Measurements from ENCODE around the gene ZDHHC17.

ZDHHC17 gene

DNA sequence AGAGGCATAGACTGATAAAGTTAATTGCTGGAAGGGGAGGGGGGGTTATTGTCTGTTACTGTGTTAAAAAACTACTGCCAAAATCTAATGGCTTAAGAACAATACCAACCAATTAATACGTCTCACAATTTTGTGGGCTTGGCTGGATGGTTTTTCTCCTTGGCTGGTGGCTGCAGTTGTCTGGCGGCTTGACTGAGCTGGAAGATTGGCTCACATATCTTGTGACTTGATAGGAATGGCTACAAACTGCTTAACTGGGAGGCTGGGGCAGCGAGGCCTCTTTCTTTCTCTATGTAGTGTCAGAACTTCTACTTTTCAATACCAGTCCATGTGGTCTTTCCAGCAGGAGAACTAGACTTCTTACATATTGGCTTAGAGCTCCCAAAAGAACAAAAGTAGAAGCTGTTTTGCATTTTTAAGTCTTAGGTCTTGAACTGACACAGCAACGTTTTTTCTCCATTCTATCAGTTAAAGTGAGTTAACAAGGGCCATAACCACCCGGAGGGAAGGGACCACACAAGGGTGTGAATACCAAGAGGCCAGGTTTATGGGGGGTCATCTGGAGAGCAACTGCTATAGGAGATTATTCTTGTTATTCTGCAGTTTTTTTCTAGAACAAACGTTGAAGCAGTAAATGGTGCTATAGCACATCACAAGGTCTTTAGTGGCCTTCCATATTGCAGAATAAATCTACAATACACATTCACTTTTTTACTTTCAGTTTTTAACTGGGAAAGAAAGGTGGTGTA, 46.9 kb downstream of the ZDHHC17 start:
- Histone ChIP-seq H4K20me1 (ENCODE audit: insufficient read depth, low read length, poor library complexity, severe bottlenecking) (no peaks in the 10 kb centered on the region), H3K9me3 (ENCODE audit: insufficient read depth, low read depth, low read length) (no peaks in the 10 kb centered on the region), H3K9ac (ENCODE audit: low read depth, low read length, poor library complexity, severe bottlenecking) (no peak overlapping the region), H2AFZ (ENCODE audit: low read length) (no peak overlapping the region), H3F3A (ENCODE audit: low read depth) (no peaks in the 10 kb centered on the region), H3K79me2 (ENCODE audit: insufficient read depth, low read length) (no peaks in the 10 kb centered on the region), H3K4me2 (ENCODE audit: low read depth, low read length, poor library complexity, severe bottlenecking) (no peak overlapping the region), H3K9me2 (replicated peaks; ENCODE audit: low read depth, low read length) (no peaks in the 10 kb centered on the region), H3K4me1 (ENCODE audit: insufficient read depth, low read length, poor library complexity, severe bottlenecking) (no peaks in the 10 kb centered on the region), H3K27me3 (ENCODE audit: insufficient read depth, low read length, poor library complexity, severe bottlenecking) (no peaks in the 10 kb centered on the region), H3K4me3 (ENCODE audit: low read length, poor library complexity, severe bottlenecking) (no peak overlapping the region), H3K36me3 (ENCODE audit: insufficient read depth, low read length) (peaks cover 58% of the 10 kb centered on the region)
- TF ChIP-seq EZH2phosphoT487 (IDR thresholded peaks at IDR 0.05; ENCODE audit: borderline replicate concordance) = no peak
- TF ChIP-seq, protein P1, sequence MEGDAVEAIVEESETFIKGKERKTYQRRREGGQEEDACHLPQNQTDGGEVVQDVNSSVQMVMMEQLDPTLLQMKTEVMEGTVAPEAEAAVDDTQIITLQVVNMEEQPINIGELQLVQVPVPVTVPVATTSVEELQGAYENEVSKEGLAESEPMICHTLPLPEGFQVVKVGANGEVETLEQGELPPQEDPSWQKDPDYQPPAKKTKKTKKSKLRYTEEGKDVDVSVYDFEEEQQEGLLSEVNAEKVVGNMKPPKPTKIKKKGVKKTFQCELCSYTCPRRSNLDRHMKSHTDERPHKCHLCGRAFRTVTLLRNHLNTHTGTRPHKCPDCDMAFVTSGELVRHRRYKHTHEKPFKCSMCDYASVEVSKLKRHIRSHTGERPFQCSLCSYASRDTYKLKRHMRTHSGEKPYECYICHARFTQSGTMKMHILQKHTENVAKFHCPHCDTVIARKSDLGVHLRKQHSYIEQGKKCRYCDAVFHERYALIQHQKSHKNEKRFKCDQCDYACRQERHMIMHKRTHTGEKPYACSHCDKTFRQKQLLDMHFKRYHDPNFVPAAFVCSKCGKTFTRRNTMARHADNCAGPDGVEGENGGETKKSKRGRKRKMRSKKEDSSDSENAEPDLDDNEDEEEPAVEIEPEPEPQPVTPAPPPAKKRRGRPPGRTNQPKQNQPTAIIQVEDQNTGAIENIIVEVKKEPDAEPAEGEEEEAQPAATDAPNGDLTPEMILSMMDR (conservative IDR thresholded peaks at IDR 0.05; ENCODE audit: low read length) = no peak

DNA sequence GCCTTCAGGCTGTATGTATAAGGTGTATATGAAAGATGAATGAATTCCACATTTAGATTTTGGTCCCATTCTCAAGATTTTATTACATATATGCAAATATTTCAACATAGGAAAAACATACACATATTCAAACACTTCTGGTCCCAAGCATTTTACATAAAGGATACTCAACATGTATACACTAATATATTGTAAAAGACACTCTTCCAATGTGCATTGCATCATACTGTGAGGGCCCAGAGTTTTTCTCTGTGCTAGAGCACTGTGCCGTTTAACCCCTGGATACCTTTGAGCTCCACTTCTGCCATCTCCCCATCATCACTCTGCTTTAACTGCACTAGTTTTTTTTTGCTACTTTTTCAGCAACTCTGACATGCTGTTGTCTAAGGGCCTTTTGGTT, 48.1 kb downstream of the ZDHHC17 start:
- no peak overlapping the region for H3K9ac ChIP-seq (ENCODE audit: low read depth, low read length, poor library complexity, severe bottlenecking)
- peaks cover 58% of the 10 kb centered on the region for H3K36me3 ChIP-seq (ENCODE audit: insufficient read depth, low read length)
- no peaks in the 10 kb centered on the region for H3K9me2 ChIP-seq (replicated peaks; ENCODE audit: low read depth, low read length)
- no peaks in the 10 kb centered on the region for H3K9me3 ChIP-seq (ENCODE audit: insufficient read depth, low read depth, low read length)
- H3K27me3 ChIP-seq (ENCODE audit: insufficient read depth, low read length, poor library complexity, severe bottlenecking) = no peaks in the 10 kb centered on the region
- no peaks in the 10 kb centered on the region for H3K4me1 ChIP-seq (ENCODE audit: insufficient read depth, low read length, poor library complexity, severe bottlenecking)
- no peak overlapping the region for H2AFZ ChIP-seq (ENCODE audit: low read length)
- TF ChIP-seq, protein P1 (conservative IDR thresholded peaks at IDR 0.05; ENCODE audit: low read length) = no peak
- no peak for TF ChIP-seq EZH2phosphoT487 (IDR thresholded peaks at IDR 0.05; ENCODE audit: borderline replicate concordance)
- no peaks in the 10 kb centered on the region for H4K20me1 ChIP-seq (ENCODE audit: insufficient read depth, low read length, poor library complexity, severe bottlenecking)
- H3K79me2 ChIP-seq (ENCODE audit: insufficient read depth, low read length) = no peaks in the 10 kb centered on the region
- no peak overlapping the region for H3K4me3 ChIP-seq (ENCODE audit: low read length, poor library complexity, severe bottlenecking)
- H3K4me2 ChIP-seq (ENCODE audit: low read depth, low read length, poor library complexity, severe bottlenecking) = no peak overlapping the region
- no peaks in the 10 kb centered on the region for H3F3A ChIP-seq (ENCODE audit: low read depth)

DNA sequence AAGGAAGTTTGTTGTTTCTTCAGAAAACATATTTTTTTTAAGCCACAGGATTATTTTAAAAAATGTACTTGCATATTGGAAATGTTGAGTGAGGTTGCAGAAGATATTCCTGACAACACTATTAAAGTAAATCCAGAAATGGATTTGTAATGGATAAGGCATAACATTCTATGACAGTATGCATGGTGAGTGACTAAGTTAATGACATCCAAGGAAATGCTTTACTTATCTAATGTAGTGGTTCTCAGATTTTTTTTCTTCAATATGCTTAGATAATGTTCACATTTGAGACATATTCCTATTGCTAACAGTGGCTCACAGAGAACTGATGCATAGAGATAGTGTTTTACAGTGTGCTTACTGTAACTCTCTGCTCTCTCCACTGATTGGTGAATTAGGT, 49.4 kb downstream of the ZDHHC17 start:
- Histone ChIP-seq H3K27me3 (ENCODE audit: insufficient read depth, low read length, poor library complexity, severe bottlenecking) (no peaks in the 10 kb centered on the region), H3K4me1 (ENCODE audit: insufficient read depth, low read length, poor library complexity, severe bottlenecking) (no peaks in the 10 kb centered on the region), H3K9me2 (replicated peaks; ENCODE audit: low read depth, low read length) (no peaks in the 10 kb centered on the region), H3K4me2 (ENCODE audit: low read depth, low read length, poor library complexity, severe bottlenecking) (no peak overlapping the region), H3K36me3 (ENCODE audit: insufficient read depth, low read length) (peaks cover 49% of the 10 kb centered on the region), H3F3A (ENCODE audit: low read depth) (no peaks in the 10 kb centered on the region), H3K9ac (ENCODE audit: low read depth, low read length, poor library complexity, severe bottlenecking) (no peak overlapping the region), H3K4me3 (ENCODE audit: low read length, poor library complexity, severe bottlenecking) (no peak overlapping the region), H3K9me3 (ENCODE audit: insufficient read depth, low read depth, low read length) (no peaks in the 10 kb centered on the region), H2AFZ (ENCODE audit: low read length) (no peak overlapping the region), H3K79me2 (ENCODE audit: insufficient read depth, low read length) (no peaks in the 10 kb centered on the region), H4K20me1 (ENCODE audit: insufficient read depth, low read length, poor library complexity, severe bottlenecking) (no peaks in the 10 kb centered on the region)
- TF ChIP-seq EZH2phosphoT487 (IDR thresholded peaks at IDR 0.05; ENCODE audit: borderline replicate concordance) = no peak
- TF ChIP-seq, protein P1 (conservative IDR thresholded peaks at IDR 0.05; ENCODE audit: low read length) = no peak
